ENCODE measurements around the gene GRIK1. TPM values are rescaled to one million over a fixed set of nuclear protein-coding genes. Genes with fewer than 3 reads are reported as not detected.

The GRIK1 gene
- polyA plus RNA-seq, 2 donors, result 0.01 to 0.02 TPM

- H3K4me1 ChIP-seq (ENCODE audit: control insufficient read depth in 2 of 2, insufficient read depth in 2 of 2, low read length in 1 of 2), result no peaks in the 10 kb centered on the region
- no peak overlapping the region for H3K4me3 ChIP-seq (ENCODE audit: low read depth in 1 of 2, low read length in 2 of 2)
- H3K27me3 ChIP-seq (ENCODE audit: control insufficient read depth in 1 of 2, insufficient read depth in 2 of 2, low read length in 2 of 2), result no peaks in the 10 kb centered on the region
- no peak overlapping the region for H3K27ac ChIP-seq (ENCODE audit: low read depth in 2 of 2, low read length in 1 of 2)
- no peaks in the 10 kb centered on the region for H3K9me3 ChIP-seq (ENCODE audit: control insufficient read depth in 2 of 2, insufficient read depth in 1 of 2, low read depth in 1 of 2, low read length in 1 of 2)
- H3K36me3 ChIP-seq (ENCODE audit: control insufficient read depth in 2 of 2, insufficient read depth in 2 of 2, low read length in 1 of 2), result no peaks in the 10 kb centered on the region
- 73 to 84% methylated on average over 5 of the region's 5 CpGs for WGBS, 2 donors
Observed at GRCh38 chr21:29639366-29640079, 300.3 kb downstream of the GRIK1 start.

GRCh38 chr21:29638761-29639327 is 301.0 kb downstream of the GRIK1 start:
- 47 to 56% methylated on average over 2 of the region's 2 CpGs for WGBS, 2 donors
- Histone ChIP-seq H3K9me3 (ENCODE audit: control insufficient read depth in 2 of 2, insufficient read depth in 1 of 2, low read depth in 1 of 2, low read length in 1 of 2) (no peaks in the 10 kb centered on the region), H3K36me3 (ENCODE audit: control insufficient read depth in 2 of 2, insufficient read depth in 2 of 2, low read length in 1 of 2) (no peaks in the 10 kb centered on the region), H3K27ac (ENCODE audit: low read depth in 2 of 2, low read length in 1 of 2) (no peak overlapping the region), H3K27me3 (ENCODE audit: control insufficient read depth in 1 of 2, insufficient read depth in 2 of 2, low read length in 2 of 2) (no peaks in the 10 kb centered on the region), H3K4me1 (ENCODE audit: control insufficient read depth in 2 of 2, insufficient read depth in 2 of 2, low read length in 1 of 2) (no peaks in the 10 kb centered on the region), H3K4me3 (ENCODE audit: low read depth in 1 of 2, low read length in 2 of 2) (no peak overlapping the region)

- 82 to 83% methylated on average over 7 of the region's 7 CpGs for WGBS, 2 donors
- Histone ChIP-seq H3K4me1 (ENCODE audit: control insufficient read depth in 2 of 2, insufficient read depth in 2 of 2, low read length in 1 of 2) (no peaks in the 10 kb centered on the region), H3K27me3 (ENCODE audit: control insufficient read depth in 1 of 2, insufficient read depth in 2 of 2, low read length in 2 of 2) (no peaks in the 10 kb centered on the region), H3K4me3 (ENCODE audit: low read depth in 1 of 2, low read length in 2 of 2) (no peak overlapping the region), H3K9me3 (ENCODE audit: control insufficient read depth in 2 of 2, insufficient read depth in 1 of 2, low read depth in 1 of 2, low read length in 1 of 2) (no peaks in the 10 kb centered on the region), H3K27ac (ENCODE audit: low read depth in 2 of 2, low read length in 1 of 2) (no peak overlapping the region), H3K36me3 (ENCODE audit: control insufficient read depth in 2 of 2, insufficient read depth in 2 of 2, low read length in 1 of 2) (no peaks in the 10 kb centered on the region)
Observed at GRCh38 chr21:29638138-29638537, 301.7 kb downstream of the GRIK1 start.

GRCh38 chr21:29637553-29637952 is 302.2 kb downstream of the GRIK1 start:
- no peaks in the 10 kb centered on the region for H3K9me3 ChIP-seq (ENCODE audit: control insufficient read depth in 2 of 2, insufficient read depth in 1 of 2, low read depth in 1 of 2, low read length in 1 of 2)
- H3K27ac ChIP-seq (ENCODE audit: low read depth in 2 of 2, low read length in 1 of 2), result no peak overlapping the region
- H3K27me3 ChIP-seq (ENCODE audit: control insufficient read depth in 1 of 2, insufficient read depth in 2 of 2, low read length in 2 of 2), result no peaks in the 10 kb centered on the region
- no peaks in the 10 kb centered on the region for H3K36me3 ChIP-seq (ENCODE audit: control insufficient read depth in 2 of 2, insufficient read depth in 2 of 2, low read length in 1 of 2)
- WGBS, 2 donors, result 76 to 85% methylated on average over 4 of the region's 4 CpGs
- H3K4me1 ChIP-seq (ENCODE audit: control insufficient read depth in 2 of 2, insufficient read depth in 2 of 2, low read length in 1 of 2), result no peaks in the 10 kb centered on the region
- H3K4me3 ChIP-seq (ENCODE audit: low read depth in 1 of 2, low read length in 2 of 2), result no peak overlapping the region

GRCh38 chr21:29637134-29637533 is 302.7 kb downstream of the GRIK1 start:
- H3K27me3 ChIP-seq (ENCODE audit: control insufficient read depth in 1 of 2, insufficient read depth in 2 of 2, low read length in 2 of 2), result no peaks in the 10 kb centered on the region
- no peaks in the 10 kb centered on the region for H3K36me3 ChIP-seq (ENCODE audit: control insufficient read depth in 2 of 2, insufficient read depth in 2 of 2, low read length in 1 of 2)
- WGBS, 2 donors, result 82 to 89% methylated on average over 4 of the region's 4 CpGs
- H3K4me3 ChIP-seq (ENCODE audit: low read depth in 1 of 2, low read length in 2 of 2), result no peak overlapping the region
- no peak overlapping the region for H3K27ac ChIP-seq (ENCODE audit: low read depth in 2 of 2, low read length in 1 of 2)
- H3K4me1 ChIP-seq (ENCODE audit: control insufficient read depth in 2 of 2, insufficient read depth in 2 of 2, low read length in 1 of 2), result no peaks in the 10 kb centered on the region
- H3K9me3 ChIP-seq (ENCODE audit: control insufficient read depth in 2 of 2, insufficient read depth in 1 of 2, low read depth in 1 of 2, low read length in 1 of 2), result no peaks in the 10 kb centered on the region

GRCh38 chr21:29634418-29634817 is 305.4 kb downstream of the GRIK1 start:
- H3K27ac ChIP-seq (ENCODE audit: low read depth in 2 of 2, low read length in 1 of 2), result no peak overlapping the region
- no peak overlapping the region for H3K4me3 ChIP-seq (ENCODE audit: low read depth in 1 of 2, low read length in 2 of 2)
- no peaks in the 10 kb centered on the region for H3K27me3 ChIP-seq (ENCODE audit: control insufficient read depth in 1 of 2, insufficient read depth in 2 of 2, low read length in 2 of 2)
- H3K4me1 ChIP-seq (ENCODE audit: control insufficient read depth in 2 of 2, insufficient read depth in 2 of 2, low read length in 1 of 2), result no peaks in the 10 kb centered on the region
- WGBS, 2 donors, result 63 to 70% methylated on average over 4 of the region's 4 CpGs
- no peaks in the 10 kb centered on the region for H3K36me3 ChIP-seq (ENCODE audit: control insufficient read depth in 2 of 2, insufficient read depth in 2 of 2, low read length in 1 of 2)
- no peaks in the 10 kb centered on the region for H3K9me3 ChIP-seq (ENCODE audit: control insufficient read depth in 2 of 2, insufficient read depth in 1 of 2, low read depth in 1 of 2, low read length in 1 of 2)

- WGBS, 2 donors, result 55 to 71% methylated on average over 2 of the region's 2 CpGs
- H3K27ac ChIP-seq (ENCODE audit: low read depth in 2 of 2, low read length in 1 of 2), result no peak overlapping the region
- H3K4me3 ChIP-seq (ENCODE audit: low read depth in 1 of 2, low read length in 2 of 2), result no peak overlapping the region
- no peaks in the 10 kb centered on the region for H3K9me3 ChIP-seq (ENCODE audit: control insufficient read depth in 2 of 2, insufficient read depth in 1 of 2, low read depth in 1 of 2, low read length in 1 of 2)
- H3K4me1 ChIP-seq (ENCODE audit: control insufficient read depth in 2 of 2, insufficient read depth in 2 of 2, low read length in 1 of 2), result no peaks in the 10 kb centered on the region
- no peaks in the 10 kb centered on the region for H3K36me3 ChIP-seq (ENCODE audit: control insufficient read depth in 2 of 2, insufficient read depth in 2 of 2, low read length in 1 of 2)
- H3K27me3 ChIP-seq (ENCODE audit: control insufficient read depth in 1 of 2, insufficient read depth in 2 of 2, low read length in 2 of 2), result no peaks in the 10 kb centered on the region
Observed at GRCh38 chr21:29633756-29634155, 306.0 kb downstream of the GRIK1 start.

- H3K4me3 ChIP-seq (ENCODE audit: low read depth in 1 of 2, low read length in 2 of 2), result no peak overlapping the region
- H3K27ac ChIP-seq (ENCODE audit: low read depth in 2 of 2, low read length in 1 of 2), result no peak overlapping the region
- H3K27me3 ChIP-seq (ENCODE audit: control insufficient read depth in 1 of 2, insufficient read depth in 2 of 2, low read length in 2 of 2), result no peaks in the 10 kb centered on the region
- 81 to 87% methylated on average over 3 of the region's 3 CpGs for WGBS, 2 donors
- H3K36me3 ChIP-seq (ENCODE audit: control insufficient read depth in 2 of 2, insufficient read depth in 2 of 2, low read length in 1 of 2), result no peaks in the 10 kb centered on the region
- no peaks in the 10 kb centered on the region for H3K9me3 ChIP-seq (ENCODE audit: control insufficient read depth in 2 of 2, insufficient read depth in 1 of 2, low read depth in 1 of 2, low read length in 1 of 2)
- H3K4me1 ChIP-seq (ENCODE audit: control insufficient read depth in 2 of 2, insufficient read depth in 2 of 2, low read length in 1 of 2), result no peaks in the 10 kb centered on the region
Observed at GRCh38 chr21:29630441-29630840, 309.4 kb downstream of the GRIK1 start.

GRCh38 chr21:29627905-29628304 is 311.9 kb downstream of the GRIK1 start:
- Histone ChIP-seq H3K9me3 (ENCODE audit: control insufficient read depth in 2 of 2, insufficient read depth in 1 of 2, low read depth in 1 of 2, low read length in 1 of 2) (no peaks in the 10 kb centered on the region), H3K27me3 (ENCODE audit: control insufficient read depth in 1 of 2, insufficient read depth in 2 of 2, low read length in 2 of 2) (no peaks in the 10 kb centered on the region), H3K36me3 (ENCODE audit: control insufficient read depth in 2 of 2, insufficient read depth in 2 of 2, low read length in 1 of 2) (no peaks in the 10 kb centered on the region), H3K4me3 (ENCODE audit: low read depth in 1 of 2, low read length in 2 of 2) (no peak overlapping the region), H3K27ac (ENCODE audit: low read depth in 2 of 2, low read length in 1 of 2) (no peak overlapping the region), H3K4me1 (ENCODE audit: control insufficient read depth in 2 of 2, insufficient read depth in 2 of 2, low read length in 1 of 2) (no peaks in the 10 kb centered on the region)

- Histone ChIP-seq H3K4me1 (ENCODE audit: control insufficient read depth in 2 of 2, insufficient read depth in 2 of 2, low read length in 1 of 2) (no peaks in the 10 kb centered on the region), H3K27me3 (ENCODE audit: control insufficient read depth in 1 of 2, insufficient read depth in 2 of 2, low read length in 2 of 2) (no peaks in the 10 kb centered on the region), H3K36me3 (ENCODE audit: control insufficient read depth in 2 of 2, insufficient read depth in 2 of 2, low read length in 1 of 2) (no peaks in the 10 kb centered on the region), H3K4me3 (ENCODE audit: low read depth in 1 of 2, low read length in 2 of 2) (no peak overlapping the region), H3K9me3 (ENCODE audit: control insufficient read depth in 2 of 2, insufficient read depth in 1 of 2, low read depth in 1 of 2, low read length in 1 of 2) (no peaks in the 10 kb centered on the region), H3K27ac (ENCODE audit: low read depth in 2 of 2, low read length in 1 of 2) (no peak overlapping the region)
- WGBS, 2 donors, result 42 to 45% methylated on average over 1 of the region's 1 CpG
Observed at GRCh38 chr21:29626801-29627470, 312.9 kb downstream of the GRIK1 start.
